GM12873 (cell line): Measurements from ENCODE around the gene HSD17B11.

Experiments
- TF ChIP-seq, protein P1 (sequence below): IDR thresholded peaks from 2 replicates; pipeline ENCODE4 v1.5.1; 2012; ENCODE audit warnings: low read depth, mild to moderate bottlenecking, moderate library complexity, low read length, control low read depth; ENCODE audit not compliant: insufficient read depth; ENCODE audit errors: missing control alignments

Gene HSD17B11

DNA sequence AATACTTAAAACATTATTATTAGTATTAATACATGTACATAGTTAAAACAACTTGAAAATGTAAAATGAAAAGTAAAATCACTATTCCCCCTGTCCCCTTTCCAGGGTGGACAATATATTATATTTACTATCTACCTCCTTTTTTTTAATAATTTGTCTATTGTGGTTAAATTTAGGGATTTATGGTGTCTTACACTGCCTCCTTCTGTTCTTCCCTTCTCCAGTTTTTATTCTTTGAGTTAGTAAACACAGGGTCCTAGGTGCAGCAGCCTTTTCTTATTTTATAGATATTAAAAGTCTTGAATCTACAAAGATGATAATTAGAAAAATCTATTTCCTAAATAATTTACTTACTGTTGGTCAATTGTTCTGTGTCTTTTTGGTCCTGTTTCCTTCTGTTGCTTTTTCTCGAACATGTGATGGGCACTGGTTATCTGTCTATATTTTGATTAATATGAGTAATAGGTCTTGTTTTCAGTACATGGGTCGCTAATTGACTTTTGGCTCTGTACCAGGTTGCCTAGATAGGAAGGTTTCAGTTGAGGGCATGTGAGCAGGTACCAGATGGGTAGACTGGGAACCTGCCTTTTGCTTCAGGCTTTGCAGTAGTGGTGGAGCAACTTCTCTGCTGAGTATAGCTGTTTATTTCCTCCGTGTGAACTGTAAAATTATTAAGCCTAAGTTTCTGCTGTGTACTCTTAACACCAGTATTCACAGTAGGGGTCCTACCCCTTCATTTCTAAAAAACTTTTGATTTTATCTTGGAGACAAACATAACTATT is 32.5 kb upstream of the HSD17B11 start:
- TF ChIP-seq, protein P1, sequence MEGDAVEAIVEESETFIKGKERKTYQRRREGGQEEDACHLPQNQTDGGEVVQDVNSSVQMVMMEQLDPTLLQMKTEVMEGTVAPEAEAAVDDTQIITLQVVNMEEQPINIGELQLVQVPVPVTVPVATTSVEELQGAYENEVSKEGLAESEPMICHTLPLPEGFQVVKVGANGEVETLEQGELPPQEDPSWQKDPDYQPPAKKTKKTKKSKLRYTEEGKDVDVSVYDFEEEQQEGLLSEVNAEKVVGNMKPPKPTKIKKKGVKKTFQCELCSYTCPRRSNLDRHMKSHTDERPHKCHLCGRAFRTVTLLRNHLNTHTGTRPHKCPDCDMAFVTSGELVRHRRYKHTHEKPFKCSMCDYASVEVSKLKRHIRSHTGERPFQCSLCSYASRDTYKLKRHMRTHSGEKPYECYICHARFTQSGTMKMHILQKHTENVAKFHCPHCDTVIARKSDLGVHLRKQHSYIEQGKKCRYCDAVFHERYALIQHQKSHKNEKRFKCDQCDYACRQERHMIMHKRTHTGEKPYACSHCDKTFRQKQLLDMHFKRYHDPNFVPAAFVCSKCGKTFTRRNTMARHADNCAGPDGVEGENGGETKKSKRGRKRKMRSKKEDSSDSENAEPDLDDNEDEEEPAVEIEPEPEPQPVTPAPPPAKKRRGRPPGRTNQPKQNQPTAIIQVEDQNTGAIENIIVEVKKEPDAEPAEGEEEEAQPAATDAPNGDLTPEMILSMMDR, result no peak

DNA sequence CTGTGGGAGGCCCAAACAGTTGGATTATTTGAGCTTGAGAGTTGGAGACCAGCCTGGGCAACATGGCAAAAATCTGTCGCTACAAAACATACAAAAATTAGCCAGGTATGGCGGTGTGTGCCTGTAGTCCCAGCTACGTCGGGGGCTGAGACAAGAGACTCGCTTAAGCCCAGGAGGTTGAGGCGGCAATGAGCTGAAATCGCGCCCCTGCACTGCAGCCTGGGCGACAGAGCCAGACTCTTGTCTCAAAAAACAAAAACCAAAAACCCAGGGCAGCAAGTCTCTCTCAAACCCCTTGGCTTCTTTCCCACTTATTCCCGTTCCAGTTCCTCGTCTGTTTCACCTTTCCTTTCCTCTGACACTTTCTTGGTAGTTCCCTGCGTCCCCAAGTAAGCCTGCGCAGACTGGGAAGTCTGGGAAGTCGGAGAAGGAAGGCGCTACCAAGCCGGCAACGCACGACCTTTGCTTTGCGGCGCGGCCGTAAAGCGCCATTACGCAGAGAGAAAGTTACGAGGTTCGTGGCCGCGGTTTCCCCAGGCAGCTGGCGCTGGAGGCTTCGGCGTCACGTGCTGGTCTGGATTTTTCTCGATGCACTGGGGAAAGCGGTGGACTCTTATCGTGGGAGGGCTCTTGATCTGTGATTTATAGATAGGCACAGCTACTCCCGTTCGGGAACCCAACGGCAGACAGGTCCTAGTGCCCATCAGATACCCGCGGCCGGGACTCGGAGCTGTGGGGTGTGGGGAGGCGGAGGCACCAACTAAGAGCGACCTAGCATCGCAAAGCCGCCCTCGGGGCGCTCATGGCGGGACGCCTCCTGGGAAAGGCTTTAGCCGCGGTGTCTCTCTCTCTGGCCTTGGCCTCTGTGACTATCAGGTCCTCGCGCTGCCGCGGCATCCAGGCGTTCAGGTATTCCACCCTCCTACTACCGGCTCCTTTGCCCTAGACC is 31.4 kb upstream of the HSD17B11 start, which contains the start of gene NUDT9:
Gene NUDT9 (plus strand): TSS at position 470 of the 949 bp plus-strand sequence. CDS start 333 bp downstream, at position 803.
- TF ChIP-seq, protein P1, result peak; percentile 11

GRCh38 chr4:87420276-87420830 is 29.4 kb upstream of the HSD17B11 start:
- TF ChIP-seq, protein P1, result no peak

GRCh38 chr4:87419578-87420249 is 28.7 kb upstream of the HSD17B11 start:
- TF ChIP-seq, protein P1, result no peak

DNA sequence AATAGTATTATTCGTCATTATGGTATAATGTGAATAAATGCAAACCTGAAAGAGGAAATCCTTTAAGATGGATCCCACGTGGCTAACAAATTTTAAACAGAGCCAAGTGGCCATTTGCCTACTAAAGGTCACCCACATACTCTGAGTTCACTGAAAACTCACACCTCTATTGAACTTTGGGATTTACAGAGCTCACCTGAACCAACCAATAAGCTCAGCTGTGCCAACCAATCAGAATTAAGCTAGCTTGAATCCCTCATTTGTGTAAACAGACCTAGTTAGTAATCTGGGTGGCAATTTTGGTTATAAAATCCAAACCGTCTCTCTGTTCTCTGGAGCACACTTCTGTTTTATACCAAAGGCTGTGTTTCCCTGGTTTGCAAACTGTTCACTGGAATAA is 26.0 kb upstream of the HSD17B11 start:
- TF ChIP-seq, protein P1, result no peak

- TF ChIP-seq, protein P1, result no peak
Observed at GRCh38 chr4:87414816-87415215, 23.8 kb upstream of the HSD17B11 start.
